Mesodermal cell (in vitro differentiated cells): ENCODE data around the gene CNOT10.
"Not testable (repeated sequence)": the region's sequence is repeated elsewhere in the genome, so short reads cannot be mapped to it uniquely, and the experiment has no call there.

ENCODE experiments used
- H3K27ac ChIP-seq: 2 replicates; pipeline ENCODE4 v1.7.0; 2013; ENCODE audit warnings: mild to moderate bottlenecking, low read depth, low read length, moderate library complexity; ENCODE audit not compliant: severe bottlenecking
- H3K36me3 ChIP-seq: 2 replicates; pipeline ENCODE4 v1.7.1; 2013; ENCODE audit warnings: mild to moderate bottlenecking, low read length, moderate library complexity; ENCODE audit not compliant: control insufficient read depth, insufficient read depth
- H3K4me1 ChIP-seq: one replicate; pipeline ENCODE4 v1.7.1; 2013; ENCODE audit warnings: mild to moderate bottlenecking, low read length; ENCODE audit not compliant: insufficient read depth, control insufficient read depth, poor library complexity, severe bottlenecking
- H3K4me3 ChIP-seq: 2 replicates; pipeline ENCODE4 v1.7.0; 2013; ENCODE audit warnings: low read length, control low read depth, mild to moderate bottlenecking; ENCODE audit not compliant: insufficient read depth, poor library complexity, severe bottlenecking; ENCODE audit errors: extremely low read depth
- H3K9me3 ChIP-seq: 2 replicates; pipeline ENCODE4 v1.7.1; 2013; ENCODE audit warnings: mild to moderate bottlenecking, low read length, moderate library complexity; ENCODE audit not compliant: control insufficient read depth
- WGBS, 2 experiments: methylation state at CpG; one replicate each; pipeline ENCODE4 v1.1.5; 2013; ENCODE audit warnings: missing lambda C conversion rate in 2 of 2; ENCODE audit not compliant: insufficient coverage in 2 of 2; 5-methylcytosine and 5-hydroxymethylcytosine counted together

CNOT10 gene

GRCh38 chr3:32664630-32665075 lies 20.3 kb upstream of the CNOT10 start:
- not testable (repeated sequence) for H3K27ac ChIP-seq, H3K4me3 ChIP-seq, H3K4me1 ChIP-seq, H3K36me3 ChIP-seq, H3K9me3 ChIP-seq
- whole genome bisulfite sequencing, 2 experiments = no CpG with 5 or more reads among the region's 5 CpGs

- H3K9me3 ChIP-seq = no peaks in the 10 kb centered on the region
- H3K36me3 ChIP-seq = no peaks in the 10 kb centered on the region
- no peak overlapping the region for H3K27ac ChIP-seq
- H3K4me1 ChIP-seq = no peaks in the 10 kb centered on the region
- H3K4me3 ChIP-seq = no peak overlapping the region
- WGBS, 2 experiments = 100% methylated on average over 1 of the region's 3 CpGs; no CpG with 5 or more reads in 1 of the 2 experiments
Measured at GRCh38 chr3:32667072-32667582, 17.9 kb upstream of the CNOT10 start.

GRCh38 chr3:32669226-32669625 lies 15.8 kb upstream of the CNOT10 start:
- not testable (repeated sequence) for H3K9me3 ChIP-seq, H3K4me3 ChIP-seq, H3K27ac ChIP-seq, H3K36me3 ChIP-seq, H3K4me1 ChIP-seq
- 89 to 92% methylated on average over 2 to 6 of the region's 6 CpGs for WGBS, 2 experiments

- H3K4me3 ChIP-seq, H3K4me1 ChIP-seq, H3K36me3 ChIP-seq, H3K27ac ChIP-seq, H3K9me3 ChIP-seq: not testable (repeated sequence)
- WGBS, 2 experiments = 78 to 90% methylated on average over 2 of the region's 3 CpGs
Measured at GRCh38 chr3:32673730-32674129, 11.3 kb upstream of the CNOT10 start.

- H3K27ac ChIP-seq = no peak overlapping the region
- no peak overlapping the region for H3K4me3 ChIP-seq
- 100% methylated on average over 1 of the region's 2 CpGs for WGBS, 2 experiments
Measured at GRCh38 chr3:32675164-32675563, 9.8 kb upstream of the CNOT10 start.

GRCh38 chr3:32675650-32676049 lies 9.3 kb upstream of the CNOT10 start:
- H3K27ac ChIP-seq = no peak overlapping the region
- no peak overlapping the region for H3K4me3 ChIP-seq
- no peaks in the 10 kb centered on the region for H3K9me3 ChIP-seq
- no peaks in the 10 kb centered on the region for H3K4me1 ChIP-seq
- WGBS, 2 experiments = no CpG with 5 or more reads among the region's 1 CpG
- H3K36me3 ChIP-seq = no peaks in the 10 kb centered on the region

More at GRCh38 chr3:32675164-32675563, 9.8 kb upstream of the CNOT10 start:
- H3K9me3 ChIP-seq = no peaks in the 10 kb centered on the region
- H3K4me1 ChIP-seq = no peaks in the 10 kb centered on the region
- no peaks in the 10 kb centered on the region for H3K36me3 ChIP-seq

GRCh38 chr3:32681811-32682210 lies 3.2 kb upstream of the CNOT10 start:
- H3K4me3 ChIP-seq = no peak overlapping the region
- 80% methylated on average over 1 of the region's 4 CpGs; no CpG with 5 or more reads in 1 of the 2 experiments for WGBS, 2 experiments
- H3K27ac ChIP-seq = no peak overlapping the region
- H3K9me3 ChIP-seq = no peaks in the 10 kb centered on the region
- H3K4me1 ChIP-seq = peaks cover 5% of the 10 kb centered on the region
- no peaks in the 10 kb centered on the region for H3K36me3 ChIP-seq

GRCh38 chr3:32684029-32684799 lies 774 bp upstream of the CNOT10 start:
- H3K36me3 ChIP-seq = peaks cover 7% of the 10 kb centered on the region
- no peaks in the 10 kb centered on the region for H3K9me3 ChIP-seq
- H3K4me3 ChIP-seq = peak overlapping the region; percentile 93
- 83 to 88% methylated on average over 2 to 3 of the region's 4 CpGs for WGBS, 2 experiments
- peak overlapping the region; percentile 84 for H3K27ac ChIP-seq
- H3K4me1 ChIP-seq = peaks cover 9% of the 10 kb centered on the region

- H3K4me3 ChIP-seq = peak overlapping the region; percentile 93
- H3K27ac ChIP-seq = peak overlapping the region; percentile 84
- 9 to 11% methylated on average over 23 to 26 of the region's 26 CpGs for WGBS, 2 experiments
- H3K9me3 ChIP-seq = no peaks in the 10 kb centered on the region
- peaks cover 16% of the 10 kb centered on the region for H3K36me3 ChIP-seq
- H3K4me1 ChIP-seq = peaks cover 9% of the 10 kb centered on the region
Measured at GRCh38 chr3:32685543-32686185, 676 bp downstream of the CNOT10 start.

- Histone ChIP-seq H3K36me3 (peaks cover 16% of the 10 kb centered on the region), H3K4me3 (peak overlapping the region; percentile 93), H3K27ac (no peak overlapping the region), H3K4me1 (peaks cover 9% of the 10 kb centered on the region), H3K9me3 (no peaks in the 10 kb centered on the region)
- 100% methylated on average over 1 of the region's 3 CpGs; no CpG with 5 or more reads in 1 of the 2 experiments for WGBS, 2 experiments
Measured at GRCh38 chr3:32686713-32687112, 1.7 kb downstream of the CNOT10 start.

- Histone ChIP-seq H3K4me1 (peaks cover 3% of the 10 kb centered on the region), H3K27ac (no peak overlapping the region), H3K9me3 (no peaks in the 10 kb centered on the region), H3K4me3 (no peak overlapping the region), H3K36me3 (peaks cover 30% of the 10 kb centered on the region)
- 92 to 100% methylated on average over 2 to 3 of the region's 4 CpGs for WGBS, 2 experiments
Measured at GRCh38 chr3:32691847-32692246, 6.9 kb downstream of the CNOT10 start.
